ENCODE measurements around the gene CLIC6.

The CLIC6 gene

GRCh38 chr21:34730756-34731445 is 62.1 kb downstream of the CLIC6 start:
- DNase-seq = no peak

- no peak for DNase-seq
Observed at GRCh38 chr21:34732388-34732821, 63.6 kb downstream of the CLIC6 start.

- no peak for DNase-seq
Observed at GRCh38 chr21:34733852-34734251, 65.1 kb downstream of the CLIC6 start.

- no peak for DNase-seq
Observed at GRCh38 chr21:34734696-34735095, 65.9 kb downstream of the CLIC6 start.

GRCh38 chr21:34736116-34736874 is 67.5 kb downstream of the CLIC6 start:
- DNase-seq = no peak

GRCh38 chr21:34737115-34737514 is 68.3 kb downstream of the CLIC6 start:
- no peak for DNase-seq

GRCh38 chr21:34740198-34740597 is 71.4 kb downstream of the CLIC6 start:
- DNase-seq = no peak

- no peak for DNase-seq
Observed at GRCh38 chr21:34743285-34743684, 74.5 kb downstream of the CLIC6 start.

GRCh38 chr21:34743831-34744230 is 75.0 kb downstream of the CLIC6 start:
- DNase-seq = no peak

GRCh38 chr21:34744801-34745200 is 76.0 kb downstream of the CLIC6 start:
- DNase-seq = no peak

- DNase-seq = peak; percentile 83
Observed at GRCh38 chr21:34745557-34746255, 76.9 kb downstream of the CLIC6 start.

- no peak for DNase-seq
Observed at GRCh38 chr21:34748862-34749261, 80.1 kb downstream of the CLIC6 start.

GRCh38 chr21:34754690-34755647 is 86.2 kb downstream of the CLIC6 start:
- no peak for DNase-seq

GRCh38 chr21:34761758-34762330 is 93.0 kb downstream of the CLIC6 start:
- no peak for DNase-seq

GRCh38 chr21:34762786-34763185 is 94.0 kb downstream of the CLIC6 start:
- DNase-seq = no peak

GRCh38 chr21:34764715-34765284 is 96.0 kb downstream of the CLIC6 start:
- no peak for DNase-seq

- no peak for DNase-seq
Observed at GRCh38 chr21:34765619-34766018, 96.8 kb downstream of the CLIC6 start.

- DNase-seq = no peak
Observed at GRCh38 chr21:34766862-34767261, 98.1 kb downstream of the CLIC6 start.
